SK-N-SH treated with all-trans-retinoic acid at 6 μM for 48 hours (cell line): ENCODE data around the gene UGGT1.

ENCODE experiments used
- BACH2 ChIP-seq: fragments of 250-450 bp; sonication (Bioruptor Pico); IDR thresholded peaks from 2 replicates; pipeline ENCODE4 v1.9.0; 2021; ENCODE audit warnings: mild to moderate bottlenecking, borderline replicate concordance
- GLIS3 ChIP-seq: fragments of 250-450 bp; sonication (Bioruptor Pico); IDR thresholded peaks from 2 replicates; pipeline ENCODE4 v1.5.0; 2020; ENCODE audit warnings: mild to moderate bottlenecking, moderate library complexity
- ZC3H10 ChIP-seq: fragments of 250-450 bp; sonication (Bioruptor Pico); IDR thresholded peaks from 2 replicates; pipeline ENCODE4 v1.5.1; 2021; ENCODE audit warnings: mild to moderate bottlenecking, moderate library complexity

- TF ChIP-seq GLIS3 (CRISPR knock-in tag) = no peak
- no peak for TF ChIP-seq ZC3H10
- no peak for TF ChIP-seq BACH2 (CRISPR knock-in tag)
These were observed 143.6 kb downstream of the UGGT1 start for GRCh38 chr2:128234613-128235012.
